ENCODE measurements around the gene NLGN1.
A peak's percentile ranks its signal among the peaks of the same experiment; 100 is the strongest.

Gene NLGN1

DNA sequence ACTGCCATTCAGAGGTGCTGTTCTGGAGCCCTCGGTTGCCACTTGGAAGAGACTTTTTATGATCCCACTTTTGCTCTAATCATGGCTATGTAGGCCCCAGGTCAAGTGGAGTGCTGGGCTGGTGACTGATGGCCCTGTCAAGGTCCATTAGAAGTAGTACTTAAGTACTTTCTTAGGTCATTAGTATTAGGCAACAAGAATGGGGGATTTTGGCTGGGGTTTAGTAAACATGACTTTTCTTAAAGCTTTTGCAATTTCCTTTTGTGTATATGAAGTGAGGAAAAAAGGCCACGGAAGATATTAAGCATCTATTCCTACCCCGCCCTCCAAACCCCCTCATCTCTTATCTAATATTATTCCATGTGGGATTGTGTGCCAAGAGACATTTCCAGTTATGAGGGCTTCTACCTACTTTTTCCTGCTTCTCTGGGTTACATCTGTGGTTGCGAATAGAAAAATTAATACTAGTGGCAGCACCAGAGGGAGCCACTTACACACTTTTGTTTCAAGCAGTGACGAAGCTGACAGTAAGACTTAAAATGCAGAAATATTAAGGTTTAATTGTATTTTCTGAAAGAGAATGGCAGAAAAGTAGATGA lies 13.9 kb downstream of the NLGN1 start:
- peaks cover 20% of the 10 kb centered on the region for H3K4me1 Mint-ChIP-seq
- H3K36me3 Mint-ChIP-seq (ENCODE audit: low read depth), result no peaks in the 10 kb centered on the region
- H3K27ac Mint-ChIP-seq, result peak overlapping the region in 2 of 3 experiments; percentile 12 to 19
- H3K4me3 Mint-ChIP-seq, result no peak overlapping the region
- TF ChIP-seq, protein P1, sequence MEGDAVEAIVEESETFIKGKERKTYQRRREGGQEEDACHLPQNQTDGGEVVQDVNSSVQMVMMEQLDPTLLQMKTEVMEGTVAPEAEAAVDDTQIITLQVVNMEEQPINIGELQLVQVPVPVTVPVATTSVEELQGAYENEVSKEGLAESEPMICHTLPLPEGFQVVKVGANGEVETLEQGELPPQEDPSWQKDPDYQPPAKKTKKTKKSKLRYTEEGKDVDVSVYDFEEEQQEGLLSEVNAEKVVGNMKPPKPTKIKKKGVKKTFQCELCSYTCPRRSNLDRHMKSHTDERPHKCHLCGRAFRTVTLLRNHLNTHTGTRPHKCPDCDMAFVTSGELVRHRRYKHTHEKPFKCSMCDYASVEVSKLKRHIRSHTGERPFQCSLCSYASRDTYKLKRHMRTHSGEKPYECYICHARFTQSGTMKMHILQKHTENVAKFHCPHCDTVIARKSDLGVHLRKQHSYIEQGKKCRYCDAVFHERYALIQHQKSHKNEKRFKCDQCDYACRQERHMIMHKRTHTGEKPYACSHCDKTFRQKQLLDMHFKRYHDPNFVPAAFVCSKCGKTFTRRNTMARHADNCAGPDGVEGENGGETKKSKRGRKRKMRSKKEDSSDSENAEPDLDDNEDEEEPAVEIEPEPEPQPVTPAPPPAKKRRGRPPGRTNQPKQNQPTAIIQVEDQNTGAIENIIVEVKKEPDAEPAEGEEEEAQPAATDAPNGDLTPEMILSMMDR (IDR thresholded peaks at IDR 0.05; ENCODE audit: unreplicated experiment in 3 of 3), result peak; percentile 49 to 65 (median 57)
- H3K9me3 Mint-ChIP-seq, result no peaks in the 10 kb centered on the region
- H3K27me3 Mint-ChIP-seq (ENCODE audit: low read depth), result no peaks in the 10 kb centered on the region

DNA sequence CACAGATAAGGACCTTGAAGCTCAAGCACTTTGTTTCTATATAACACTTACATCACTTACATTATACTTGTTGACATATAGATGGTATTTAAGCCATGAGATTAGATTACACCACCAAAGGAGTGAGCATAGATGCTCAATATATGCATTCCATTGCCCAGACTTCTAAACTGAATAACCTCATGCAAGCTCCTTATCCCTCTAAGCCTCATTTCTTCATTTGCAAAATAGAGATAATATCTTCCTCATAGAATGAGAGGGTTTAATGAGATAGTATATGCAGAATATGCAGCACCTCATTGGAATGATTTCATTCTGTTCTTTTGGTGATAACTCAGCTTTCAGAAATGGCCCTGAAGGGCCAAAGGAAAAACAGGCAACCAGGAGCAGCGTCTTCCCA lies 18.5 kb downstream of the NLGN1 start:
- H3K4me3 Mint-ChIP-seq, result no peak overlapping the region
- H3K36me3 Mint-ChIP-seq (ENCODE audit: low read depth), result peaks cover 5% of the 10 kb centered on the region
- H3K4me1 Mint-ChIP-seq, result peaks cover 16% of the 10 kb centered on the region
- no peak overlapping the region for H3K27ac Mint-ChIP-seq
- no peaks in the 10 kb centered on the region for H3K27me3 Mint-ChIP-seq (ENCODE audit: low read depth)
- H3K9me3 Mint-ChIP-seq, result peaks cover 4% of the 10 kb centered on the region
- TF ChIP-seq, protein P1 (IDR thresholded peaks at IDR 0.05; ENCODE audit: unreplicated experiment in 3 of 3), result no peak

DNA sequence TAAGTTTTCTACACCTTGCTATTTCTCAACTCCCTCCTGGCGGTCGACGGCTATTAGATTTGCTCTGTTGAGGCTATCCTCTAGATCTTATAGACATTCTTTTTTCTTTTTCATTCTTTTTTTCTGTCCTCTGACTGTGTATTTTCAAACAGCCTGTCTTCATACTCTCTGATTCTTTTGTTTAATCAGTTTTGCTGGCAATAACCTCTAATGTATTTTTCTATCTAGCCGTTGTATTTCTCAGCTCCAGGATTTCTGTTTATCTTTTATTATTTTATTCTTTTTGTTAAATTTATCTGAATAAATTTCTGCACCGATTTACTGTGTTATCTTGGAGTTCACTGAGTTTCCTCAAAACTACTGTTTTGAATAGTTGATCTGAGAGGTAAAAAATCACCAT lies 31.5 kb downstream of the NLGN1 start:
- Mint-ChIP-seq H3K4me3 (no peak overlapping the region), H3K4me1 (no peaks in the 10 kb centered on the region), H3K36me3 (ENCODE audit: low read depth) (peaks cover 23% of the 10 kb centered on the region), H3K27ac (no peak overlapping the region), H3K27me3 (ENCODE audit: low read depth) (no peaks in the 10 kb centered on the region), H3K9me3 (peaks cover 45% of the 10 kb centered on the region)
- TF ChIP-seq, protein P1 (IDR thresholded peaks at IDR 0.05; ENCODE audit: unreplicated experiment in 3 of 3), result no peak

DNA sequence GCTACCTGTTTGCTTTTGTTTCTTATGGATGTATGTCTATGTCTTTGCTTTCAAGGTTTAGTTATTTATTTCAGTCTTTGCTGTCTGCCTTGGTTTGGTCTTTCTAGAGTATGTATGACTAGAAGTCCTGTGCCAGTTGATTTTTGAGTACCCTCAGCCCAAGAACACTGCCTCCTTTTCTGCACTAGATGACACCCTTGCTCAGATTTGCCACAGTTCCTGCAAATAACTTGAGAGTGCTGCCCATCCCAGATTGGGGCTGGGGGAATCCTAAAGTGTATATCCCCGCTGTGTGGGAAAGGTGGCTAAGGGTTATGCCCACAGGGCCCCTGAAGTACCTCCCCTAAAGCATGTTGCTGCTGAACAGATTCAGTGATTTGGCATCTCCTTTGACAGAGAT lies 32.0 kb downstream of the NLGN1 start:
- H3K4me1 Mint-ChIP-seq, result no peaks in the 10 kb centered on the region
- H3K4me3 Mint-ChIP-seq, result no peak overlapping the region
- no peak overlapping the region for H3K27ac Mint-ChIP-seq
- TF ChIP-seq, protein P1 (IDR thresholded peaks at IDR 0.05; ENCODE audit: unreplicated experiment in 3 of 3), result no peak
- H3K36me3 Mint-ChIP-seq (ENCODE audit: low read depth), result peaks cover 23% of the 10 kb centered on the region
- no peaks in the 10 kb centered on the region for H3K27me3 Mint-ChIP-seq (ENCODE audit: low read depth)
- H3K9me3 Mint-ChIP-seq, result peaks cover 45% of the 10 kb centered on the region

DNA sequence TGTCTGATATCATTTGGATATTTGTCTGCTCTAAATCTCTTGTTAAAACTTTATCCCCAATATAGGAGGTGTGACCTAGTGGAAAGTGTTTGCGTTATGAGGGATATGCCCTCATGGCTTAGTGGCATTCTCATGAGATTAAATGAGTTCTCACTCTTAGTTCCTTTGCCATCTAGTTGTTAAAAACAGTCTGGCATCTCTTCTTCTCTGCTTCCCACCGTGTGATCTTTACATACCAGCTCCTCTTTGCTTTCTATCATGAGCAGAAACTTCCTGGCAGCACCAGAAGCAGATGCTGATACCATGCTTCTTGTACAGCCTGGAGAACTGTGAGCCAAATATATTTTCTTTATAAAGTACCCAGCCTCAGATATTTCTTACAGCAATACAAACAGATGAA lies 33.0 kb downstream of the NLGN1 start:
- Mint-ChIP-seq H3K36me3 (ENCODE audit: low read depth) (peaks cover 19% of the 10 kb centered on the region), H3K4me3 (no peak overlapping the region), H3K9me3 (peaks cover 36% of the 10 kb centered on the region), H3K27ac (no peak overlapping the region), H3K27me3 (ENCODE audit: low read depth) (no peaks in the 10 kb centered on the region), H3K4me1 (no peaks in the 10 kb centered on the region)
- TF ChIP-seq, protein P1 (IDR thresholded peaks at IDR 0.05; ENCODE audit: unreplicated experiment in 3 of 3), result no peak

DNA sequence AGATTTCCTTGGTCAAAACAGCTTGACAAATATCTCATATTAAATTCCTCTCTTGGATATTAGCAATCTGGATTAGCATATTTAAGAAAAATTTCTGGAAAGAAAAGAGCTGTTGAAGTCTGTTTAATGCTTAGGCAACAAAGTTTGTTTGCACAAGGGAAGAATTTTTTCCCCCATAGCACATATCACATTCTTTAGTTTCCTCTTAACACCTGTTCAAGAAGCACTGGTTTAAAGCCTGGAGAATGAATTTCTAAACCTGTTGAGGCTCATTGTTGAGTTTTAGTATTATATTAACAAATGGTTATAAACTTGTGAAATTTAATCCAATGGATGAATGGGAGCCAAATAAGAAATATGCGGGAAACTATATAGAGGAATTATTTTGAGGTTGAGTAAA lies 41.5 kb downstream of the NLGN1 start:
- H3K36me3 Mint-ChIP-seq (ENCODE audit: low read depth), result no peaks in the 10 kb centered on the region
- no peak overlapping the region for H3K4me3 Mint-ChIP-seq
- H3K9me3 Mint-ChIP-seq, result no peaks in the 10 kb centered on the region
- H3K4me1 Mint-ChIP-seq, result no peaks in the 10 kb centered on the region
- no peaks in the 10 kb centered on the region for H3K27me3 Mint-ChIP-seq (ENCODE audit: low read depth)
- TF ChIP-seq, protein P1 (IDR thresholded peaks at IDR 0.05; ENCODE audit: unreplicated experiment in 3 of 3), result no peak
- H3K27ac Mint-ChIP-seq, result no peak overlapping the region
